Iris pigment epithelial cell (primary cell): ENCODE measurements around the gene PROSER2.

Source experiments
- DNase-seq: peaks from one replicate; pipeline ENCODE4 v3.0.0-alpha.2; 2011; ENCODE audit warnings: low read depth

Gene PROSER2

GRCh38 chr10:11869743-11870460, 46.7 kb downstream of the PROSER2 start:
- peak; percentile 45 for DNase-seq

- no peak for DNase-seq
Measured at GRCh38 chr10:11870461-11870780, 47.3 kb downstream of the PROSER2 start.

DNA sequence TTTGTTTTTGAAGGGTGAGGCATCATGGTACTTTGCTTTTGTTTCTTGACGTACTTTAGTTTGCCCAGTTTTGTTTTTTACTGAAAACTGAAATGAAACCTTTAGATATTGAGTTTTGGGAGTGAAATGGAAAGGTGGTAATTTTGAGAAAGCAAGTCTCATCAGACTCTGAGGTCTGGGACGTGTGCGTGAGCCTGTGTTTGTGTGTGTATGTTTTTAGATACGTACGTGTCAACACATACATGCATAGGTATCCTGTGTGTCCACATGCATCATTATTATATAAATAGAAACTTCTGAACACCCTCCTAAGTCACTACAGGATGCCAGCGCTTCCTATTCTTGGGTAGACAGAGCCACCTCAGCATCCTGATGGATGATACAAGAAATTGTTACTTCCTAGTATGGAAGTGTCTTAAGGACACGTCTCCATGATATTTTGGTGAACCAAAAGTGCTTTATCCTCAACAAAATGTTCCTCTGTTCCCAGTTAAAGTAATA, 47.8 kb downstream of the PROSER2 start:
- DNase-seq, result no peak

DNA sequence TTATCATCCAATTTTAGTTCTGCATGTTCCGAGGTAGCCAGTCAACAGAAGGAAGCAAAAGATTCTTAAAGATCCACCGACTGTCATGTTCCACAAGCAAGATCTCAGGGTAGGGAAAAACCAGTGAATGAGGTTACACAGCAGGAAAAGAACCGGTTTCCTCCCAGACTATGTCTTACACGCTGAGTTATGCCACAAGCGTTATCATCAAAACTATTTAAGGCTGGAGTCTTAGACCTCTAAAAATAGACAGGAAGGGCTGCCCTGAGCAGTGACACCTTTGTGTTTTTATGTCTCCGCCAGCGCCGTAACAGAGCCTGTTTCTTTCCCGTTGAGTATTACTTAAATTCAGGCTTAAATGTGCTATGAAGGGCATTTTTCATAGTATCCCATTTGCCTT, 48.3 kb downstream of the PROSER2 start:
- peak; percentile 12 for DNase-seq

GRCh38 chr10:11874568-11875493, 51.7 kb downstream of the PROSER2 start:
- peak; percentile 67 for DNase-seq

DNA sequence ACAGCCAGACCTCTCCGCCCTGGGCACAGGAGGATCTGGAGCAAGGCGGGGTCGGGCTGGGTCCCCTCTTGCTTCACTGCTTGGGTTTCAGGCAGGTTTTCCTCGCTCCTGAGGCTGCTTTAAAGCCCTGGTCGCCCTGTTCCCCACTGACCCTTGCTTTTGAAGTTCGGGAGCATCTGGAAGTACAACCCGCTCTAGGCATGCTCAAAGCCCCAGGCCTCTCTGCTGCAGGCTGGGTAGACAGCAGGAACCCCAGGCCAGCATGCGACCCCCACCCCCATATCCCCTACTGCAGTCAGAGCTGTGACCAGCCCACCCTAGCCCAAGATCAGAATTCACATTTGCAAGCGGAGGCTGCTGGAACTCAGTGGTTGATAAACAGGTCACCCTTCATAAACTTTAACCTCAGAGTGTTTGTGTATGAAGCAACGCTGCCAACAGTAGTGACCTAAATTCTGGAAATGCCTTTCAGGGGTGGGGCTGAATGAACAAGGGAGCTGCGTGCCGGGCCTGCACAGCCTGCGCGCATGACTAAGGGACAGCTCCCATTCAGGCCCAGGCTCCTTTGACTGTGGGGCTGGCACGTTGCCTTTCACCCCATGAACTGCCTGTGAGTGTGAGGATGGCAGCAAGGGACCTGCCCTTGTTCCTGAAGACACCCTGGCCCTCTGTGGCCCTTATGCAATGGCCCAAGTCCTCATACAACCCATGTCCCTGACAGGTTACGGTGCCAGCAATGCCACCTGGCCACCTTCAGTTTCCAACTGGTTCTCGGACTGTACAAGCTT, 52.5 kb downstream of the PROSER2 start:
- peak; percentile 91 for DNase-seq

DNA sequence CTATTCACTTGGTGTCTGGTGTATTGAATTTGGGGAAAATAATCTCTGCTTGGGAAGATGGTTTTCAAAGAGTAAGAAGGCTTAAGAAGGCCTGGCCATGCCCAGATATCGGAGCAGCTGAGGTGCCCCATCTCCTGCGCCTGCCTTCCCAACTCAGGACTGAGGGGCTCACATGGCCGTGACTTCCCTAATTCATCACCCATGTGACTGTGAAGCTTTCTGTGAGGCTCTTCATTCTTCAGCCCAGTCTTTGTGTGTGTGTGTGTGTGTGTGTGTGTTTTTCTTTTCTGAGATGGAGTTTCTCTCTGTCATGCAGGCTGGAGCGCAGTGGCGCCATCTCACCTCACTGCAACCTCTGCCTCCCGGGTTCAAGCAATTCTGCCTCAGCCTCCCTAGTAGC, 53.2 kb downstream of the PROSER2 start:
- no peak for DNase-seq

DNA sequence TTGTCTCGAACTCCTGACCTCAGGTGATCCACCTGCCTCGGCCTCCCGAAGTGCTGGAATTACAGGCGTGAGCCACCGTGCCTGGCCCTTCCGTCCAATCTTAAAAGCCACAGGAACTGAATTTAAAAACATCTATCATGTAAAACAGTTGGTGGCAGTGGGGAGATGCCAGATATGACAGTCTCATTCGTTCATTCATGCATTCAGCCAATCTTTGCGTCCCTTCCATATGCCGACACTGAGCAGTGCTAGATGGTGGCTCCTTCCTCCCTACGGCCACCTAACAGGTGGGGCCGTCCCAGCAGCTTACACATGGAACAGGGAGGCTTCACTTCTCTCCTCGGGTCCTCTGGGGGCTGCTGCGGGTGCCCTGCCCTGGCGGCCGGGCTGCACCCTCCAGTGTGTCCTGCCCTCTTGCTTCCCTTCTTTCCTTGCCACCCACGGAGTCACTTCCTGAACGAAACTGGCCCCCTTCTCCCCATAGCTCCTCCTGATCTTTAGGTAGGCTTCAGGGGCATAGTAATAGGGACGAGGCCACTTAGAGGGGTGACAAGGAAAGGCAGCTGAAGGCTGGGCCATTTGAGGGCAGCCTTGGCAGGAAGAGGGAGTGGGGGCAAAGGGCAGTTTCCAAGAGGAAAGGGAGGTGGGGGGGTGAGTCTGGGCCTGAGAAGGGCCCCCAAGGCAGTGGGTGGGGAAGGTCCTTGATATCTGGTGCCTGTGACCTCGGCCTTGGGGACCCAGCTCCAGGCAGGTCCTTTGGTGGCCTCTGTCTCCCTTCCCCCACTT, 53.8 kb downstream of the PROSER2 start:
- no peak for DNase-seq

DNA sequence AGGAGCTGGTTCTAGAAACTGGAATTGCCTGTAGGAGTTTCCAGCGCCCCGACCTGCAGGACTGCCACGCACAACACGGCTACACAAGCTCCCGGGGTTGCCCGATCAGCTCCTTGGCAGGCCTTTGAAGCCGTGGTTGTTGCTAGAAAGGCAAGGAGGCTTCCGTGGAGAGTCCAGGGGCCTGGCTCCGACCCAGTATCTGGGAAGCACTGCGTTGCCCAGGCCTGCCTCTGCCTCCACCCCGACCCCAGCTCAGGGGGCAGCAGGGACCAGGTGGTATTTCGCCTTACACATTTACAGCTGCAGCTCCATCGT, 54.4 kb downstream of the PROSER2 start:
- no peak for DNase-seq

DNA sequence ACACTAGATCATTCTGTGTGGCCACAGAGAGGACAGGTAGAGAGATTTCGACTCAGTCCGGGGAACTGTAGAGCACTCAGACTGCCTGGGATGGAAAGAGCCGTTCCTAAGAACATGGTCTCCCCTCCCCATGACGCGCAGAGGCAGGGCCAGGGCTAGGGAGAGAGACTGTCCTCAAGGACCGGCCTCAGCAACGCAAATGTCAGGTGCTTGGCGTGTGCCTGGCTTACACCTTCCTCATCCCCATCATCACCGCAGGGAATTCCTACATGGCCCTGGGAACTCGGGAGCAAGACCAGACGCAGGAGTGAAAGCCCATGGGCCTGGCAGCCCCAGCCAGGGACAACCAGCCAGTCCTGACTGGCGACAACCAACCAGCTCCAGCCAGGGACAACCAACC, 55.6 kb downstream of the PROSER2 start:
- no peak for DNase-seq

DNA sequence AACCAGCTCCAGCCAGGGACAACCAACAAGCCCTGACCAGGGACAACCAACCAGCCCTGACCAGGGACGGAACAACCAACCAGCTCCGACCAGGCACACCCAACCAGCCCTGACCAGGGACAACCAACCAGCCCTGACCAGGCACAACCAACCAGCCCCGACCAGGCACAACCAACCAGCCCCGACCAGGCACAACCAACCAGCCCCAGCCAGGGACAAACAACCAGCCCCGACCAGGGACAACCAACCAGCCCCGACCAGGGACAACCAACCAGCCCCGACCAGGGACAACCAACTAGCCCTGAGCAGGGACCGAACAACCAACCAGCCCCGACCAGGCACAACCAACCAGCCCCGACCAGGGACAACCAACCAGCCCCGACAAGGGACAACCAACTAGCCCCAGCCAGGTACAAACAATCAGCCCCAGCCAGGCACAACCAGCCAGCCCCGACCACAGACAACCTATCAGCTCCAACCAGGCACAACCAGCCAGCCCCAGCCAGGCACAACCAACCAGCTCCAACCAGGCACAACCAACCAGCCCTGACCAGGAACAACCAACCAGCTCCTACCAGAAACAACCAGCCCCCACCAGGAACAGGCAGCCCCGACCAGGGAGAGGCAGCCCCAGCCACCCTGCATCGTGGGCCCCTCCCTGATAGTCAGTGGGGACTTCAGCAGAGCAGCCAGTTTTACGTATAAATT, 56.4 kb downstream of the PROSER2 start:
- DNase-seq, result no peak

DNA sequence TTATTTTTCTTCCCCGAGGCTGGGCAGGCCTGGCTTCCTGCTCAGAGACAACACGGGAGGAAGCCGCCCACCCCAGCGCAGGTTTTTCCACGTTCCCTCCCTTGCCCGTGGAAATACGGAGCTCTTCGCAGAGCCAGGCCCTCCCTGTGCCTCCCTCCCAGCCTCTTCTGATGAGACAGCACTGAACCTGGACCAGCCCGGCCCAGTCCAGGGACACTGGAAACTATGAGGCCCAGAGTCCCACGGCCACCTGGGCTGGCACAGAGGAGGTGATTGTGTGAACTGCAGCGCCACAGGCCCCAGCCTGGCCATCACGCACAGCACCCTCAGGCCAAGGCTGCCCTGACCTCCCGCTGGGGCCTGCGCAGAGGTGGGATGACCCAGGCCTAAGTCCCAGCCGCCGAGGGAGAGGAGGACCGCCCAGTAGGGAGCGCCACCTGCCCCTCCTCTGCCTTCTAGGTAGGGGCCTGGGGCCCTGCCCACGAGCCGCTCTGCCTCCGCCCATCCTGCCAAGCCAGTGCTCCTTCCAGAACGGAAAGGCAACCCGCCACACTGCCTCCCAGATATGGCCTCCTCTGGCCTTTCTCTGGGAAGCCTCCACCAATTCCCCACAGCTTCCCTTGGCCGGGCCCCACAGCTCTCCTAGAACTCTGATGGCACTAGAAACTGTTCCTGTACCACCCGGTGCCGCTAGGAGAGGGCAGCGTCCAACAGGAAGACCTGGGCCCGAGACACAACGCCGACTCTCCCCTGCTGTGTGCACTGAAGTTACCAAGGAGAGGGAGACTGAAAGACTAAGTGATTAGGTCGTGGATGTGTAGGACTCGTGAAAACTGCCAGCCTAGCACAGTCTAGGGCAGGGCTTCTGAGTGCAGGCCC, 57.2 kb downstream of the PROSER2 start:
- DNase-seq, result no peak

- no peak for DNase-seq
Measured at GRCh38 chr10:11881030-11881476, 57.9 kb downstream of the PROSER2 start.

DNA sequence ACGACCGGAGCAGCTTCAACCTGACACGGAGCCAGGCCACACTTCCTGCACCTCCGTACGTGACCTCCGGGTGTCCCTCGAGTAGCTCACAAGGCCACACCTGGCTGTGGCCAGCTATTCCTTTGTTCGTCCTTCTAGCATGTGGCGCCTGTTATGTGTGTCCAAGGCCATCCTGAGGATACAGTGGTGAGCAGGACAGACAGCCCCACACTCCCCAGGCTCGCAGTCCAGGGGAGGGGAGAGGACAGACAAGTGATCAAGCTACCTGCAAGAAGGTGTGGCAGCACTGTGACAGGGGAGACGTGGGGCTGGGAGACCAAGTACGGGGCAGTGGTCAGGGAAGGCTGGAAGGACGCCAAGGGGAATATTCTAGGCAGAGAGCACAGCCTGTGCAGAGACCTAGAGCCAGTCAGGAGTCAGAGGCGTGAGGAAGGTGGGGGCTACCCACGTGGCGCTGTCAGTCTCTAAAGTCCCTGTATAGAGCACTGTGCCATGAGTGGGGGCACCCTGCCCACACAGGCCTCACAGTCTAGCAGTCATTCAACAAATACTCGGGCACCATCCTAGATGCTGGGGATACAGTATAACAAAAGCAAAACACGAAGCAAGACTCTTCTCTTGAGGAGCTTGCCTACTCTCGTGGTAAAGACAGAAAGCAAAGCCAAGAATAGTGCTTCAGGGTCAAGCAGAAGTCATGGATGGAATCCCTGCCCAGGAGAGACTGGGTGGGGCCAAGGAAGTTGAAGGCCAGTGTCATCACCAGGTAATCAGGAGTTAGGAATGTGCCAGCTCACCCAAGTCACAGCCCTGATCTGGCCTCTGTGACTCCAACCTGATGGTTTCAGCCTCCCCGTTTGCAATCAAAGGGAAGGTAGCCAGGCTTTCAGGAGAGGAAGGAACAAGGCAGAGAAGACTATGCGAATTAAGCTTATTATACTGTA, 58.6 kb downstream of the PROSER2 start:
- peak; percentile 25 for DNase-seq

DNA sequence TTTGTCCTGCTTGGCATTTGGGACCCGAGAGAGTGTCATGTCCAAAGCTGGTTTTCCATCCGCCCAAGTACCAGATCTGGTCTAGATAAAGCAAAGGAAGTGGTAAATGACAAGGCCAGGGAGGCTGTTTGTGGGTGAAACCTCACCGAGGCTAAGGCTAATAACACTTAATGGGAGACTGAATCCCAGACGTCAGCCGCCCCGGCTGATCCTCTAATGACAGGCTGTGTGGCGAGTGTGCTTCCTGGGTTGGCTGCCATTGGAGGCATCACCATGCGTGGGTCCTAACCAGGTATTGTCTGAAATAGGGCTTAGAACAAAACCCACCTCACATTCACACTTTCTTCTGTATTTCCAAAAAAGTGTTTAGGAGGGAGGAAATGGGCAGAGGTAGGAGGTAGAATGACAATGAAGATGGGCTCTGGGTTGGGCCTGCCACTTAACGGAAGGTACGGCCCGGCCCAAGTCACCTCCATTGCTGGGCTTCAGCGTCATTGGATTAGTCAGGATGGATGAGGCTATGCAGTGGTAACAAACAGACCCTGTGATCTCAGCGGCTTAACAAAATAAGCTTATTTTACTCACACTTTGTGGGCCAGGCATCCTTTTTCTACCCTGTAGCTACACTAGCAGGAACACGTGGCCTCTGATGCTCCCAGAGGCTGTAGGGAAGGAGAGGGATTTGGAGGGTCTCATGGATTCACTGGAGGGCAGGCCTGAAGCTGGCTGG, 59.7 kb downstream of the PROSER2 start:
- no peak for DNase-seq

GRCh38 chr10:11884706-11885423, 61.7 kb downstream of the PROSER2 start:
- DNase-seq, result no peak

- DNase-seq, result no peak
Measured at GRCh38 chr10:11885437-11886137, 62.4 kb downstream of the PROSER2 start.
